Measurements from ENCODE around the gene NELFA.
"Not testable (repeated sequence)": the region's sequence is repeated elsewhere in the genome, so short reads cannot be mapped to it uniquely, and the experiment has no call there.

Gene NELFA

GRCh38 chr4:2041239-2042130 is 32.7 kb upstream of the NELFA start:
- peak; percentile 93 for DNase-seq (ENCODE audit: insufficient read length, low spot score)
- peak; percentile 66 for FAIRE-seq

DNA sequence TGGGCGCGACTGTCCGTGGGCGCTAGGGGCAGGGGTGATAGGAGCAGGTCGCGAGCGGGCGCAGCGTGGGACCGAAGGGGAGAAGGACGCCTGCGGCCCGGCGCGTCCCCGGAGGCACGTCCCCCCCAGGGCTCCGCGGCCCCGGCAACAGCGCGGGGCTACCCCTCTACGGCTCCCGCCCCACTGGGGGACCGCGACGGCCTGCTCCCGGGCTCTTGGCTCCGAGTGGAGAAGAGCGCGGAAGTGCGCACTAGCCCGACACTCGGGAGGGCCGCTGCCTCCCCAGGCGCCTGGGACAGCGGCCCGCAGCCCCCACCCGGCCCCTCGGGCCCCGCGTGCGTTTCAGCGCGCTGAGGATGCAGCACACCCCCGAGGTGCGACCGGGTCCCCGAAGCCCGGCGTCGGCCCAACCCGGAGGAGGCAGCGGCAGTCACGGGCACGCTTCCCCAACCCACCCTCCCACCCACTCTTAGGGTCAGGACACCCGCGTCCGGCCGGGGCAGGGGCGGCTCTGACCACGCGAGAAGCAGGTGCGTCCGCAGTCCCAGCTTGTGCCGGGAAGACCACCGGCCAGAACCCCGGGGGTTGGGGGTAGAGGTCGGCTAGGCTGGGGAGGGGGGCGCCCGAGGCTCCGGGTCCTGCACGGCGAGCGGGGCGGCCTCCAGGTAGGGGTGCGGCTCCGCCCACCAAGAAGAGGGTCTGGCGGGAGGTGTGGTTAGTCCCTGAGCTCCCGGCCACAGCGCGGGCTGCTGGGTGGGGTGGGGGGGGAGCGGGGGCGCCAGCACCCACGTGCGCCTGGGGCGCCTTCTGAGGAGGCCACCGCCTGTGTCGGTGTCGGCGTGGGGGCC is 31.8 kb upstream of the NELFA start:
- DNase-seq (ENCODE audit: insufficient read length, low spot score) (no peak), FAIRE-seq (no peak)

DNA sequence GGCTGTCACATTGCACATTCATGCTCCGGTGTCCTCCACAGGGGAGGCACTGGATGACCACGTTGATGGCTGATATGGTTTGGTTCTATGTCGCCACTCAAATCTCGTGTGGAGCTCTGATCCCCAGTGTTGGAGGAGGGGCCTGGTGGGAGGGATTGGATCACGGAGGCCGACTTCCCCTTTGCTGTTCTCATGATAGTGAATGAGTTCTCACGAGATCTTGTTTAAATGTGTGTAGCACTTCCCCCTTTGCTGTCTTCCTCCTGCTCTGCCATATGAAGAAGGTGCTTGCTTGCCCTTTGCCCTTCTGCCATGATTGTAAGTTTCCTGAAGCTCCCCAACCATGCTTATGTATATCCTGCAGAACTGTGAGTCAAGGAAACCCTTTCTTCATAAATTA is 28.1 kb upstream of the NELFA start:
- FAIRE-seq (no peak), DNase-seq (ENCODE audit: insufficient read length, low spot score) (no peak)

- no peak for FAIRE-seq
- DNase-seq (ENCODE audit: insufficient read length, low spot score): no peak
Measured at GRCh38 chr4:2036327-2036726, 27.6 kb upstream of the NELFA start.

GRCh38 chr4:2031161-2031560 is 22.4 kb upstream of the NELFA start:
- FAIRE-seq; DNase-seq (ENCODE audit: insufficient read length, low spot score): not testable (repeated sequence)

DNA sequence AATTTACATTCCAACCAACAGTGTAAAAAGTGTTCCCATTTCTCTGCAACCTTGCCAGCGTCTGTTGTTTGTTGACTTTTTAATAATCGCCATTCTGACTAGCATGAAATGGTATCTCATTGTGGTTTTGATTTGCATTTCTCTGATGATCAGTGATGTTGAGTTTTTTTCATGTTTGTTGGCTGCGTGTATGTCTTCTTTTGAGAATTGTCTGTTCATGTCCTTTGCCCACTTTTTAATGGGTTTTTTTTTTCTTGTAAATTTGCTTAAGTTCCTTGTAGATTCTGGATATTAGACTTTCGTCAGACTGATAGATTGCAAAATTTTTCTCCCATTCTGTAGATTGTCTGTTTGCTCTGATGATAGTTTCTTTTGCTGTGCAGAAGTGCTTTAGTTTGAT is 18.3 kb upstream of the NELFA start:
- FAIRE-seq; DNase-seq (ENCODE audit: insufficient read length, low spot score): not testable (repeated sequence)

GRCh38 chr4:2025817-2026216 is 17.0 kb upstream of the NELFA start:
- FAIRE-seq (no peak), DNase-seq (ENCODE audit: insufficient read length, low spot score) (no peak)

GRCh38 chr4:2024683-2025082 is 15.9 kb upstream of the NELFA start:
- no peak for FAIRE-seq
- DNase-seq (ENCODE audit: insufficient read length, low spot score): no peak

- DNase-seq (ENCODE audit: insufficient read length, low spot score); FAIRE-seq: not testable (repeated sequence)
Measured at GRCh38 chr4:2021358-2022018, 12.7 kb upstream of the NELFA start.

- no peak for FAIRE-seq
Measured at GRCh38 chr4:2015008-2015407, 6.2 kb upstream of the NELFA start.

DNA sequence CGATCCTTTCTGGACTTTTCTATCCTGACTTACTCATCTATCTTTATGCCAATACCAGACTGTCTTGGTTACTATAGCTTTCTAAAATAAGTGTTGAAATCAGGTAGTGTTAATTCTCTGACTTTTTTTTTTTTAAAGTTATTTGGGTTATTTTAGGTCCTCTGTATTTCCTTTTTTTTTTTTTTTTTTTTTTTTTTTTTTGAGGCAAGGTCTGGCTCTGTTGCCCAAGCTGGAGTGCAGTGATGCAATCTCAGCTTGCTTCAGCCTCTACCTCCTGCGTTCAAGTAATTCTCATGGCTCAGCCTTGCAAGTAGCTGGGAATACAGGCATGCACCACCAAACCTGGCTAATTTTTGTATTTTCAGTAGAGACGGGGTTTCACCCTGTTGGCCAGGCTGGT is 2.8 kb upstream of the NELFA start:
- FAIRE-seq: no peak
- DNase-seq (ENCODE audit: insufficient read length, low spot score): no peak

More at GRCh38 chr4:2015008-2015407, 6.2 kb upstream of the NELFA start:
- no peak for DNase-seq (ENCODE audit: insufficient read length, low spot score)

DNA sequence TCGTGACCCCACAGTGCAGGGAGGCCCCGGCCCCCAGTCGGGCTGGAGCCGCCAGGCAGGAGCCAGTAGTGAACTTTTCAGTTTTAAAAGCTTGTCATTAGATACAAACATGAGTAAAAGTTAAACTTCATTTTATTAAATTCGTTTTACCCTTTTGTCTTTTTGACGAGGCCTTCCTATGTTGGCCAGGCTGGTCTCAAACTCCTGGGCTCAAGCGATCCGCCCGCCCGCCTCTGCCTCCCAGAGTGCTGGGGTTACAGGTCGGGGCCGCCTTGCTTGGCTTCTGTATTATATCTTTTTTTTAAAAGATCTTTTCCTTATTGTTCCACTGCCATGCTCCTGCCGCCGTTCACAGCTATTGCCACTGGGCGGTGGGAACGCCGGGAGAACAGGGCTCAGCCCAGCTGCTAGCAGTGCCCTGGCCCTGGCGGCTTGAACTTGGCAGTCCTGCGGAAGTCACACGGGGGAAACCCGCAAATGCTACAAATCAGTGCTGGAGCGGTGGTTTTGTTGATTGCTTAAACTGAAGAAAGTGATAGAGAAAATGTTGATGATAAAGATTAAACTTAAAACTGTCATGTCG is 968 bp upstream of the NELFA start:
- peak; percentile 59 for DNase-seq (ENCODE audit: insufficient read length, low spot score)
- FAIRE-seq: no peak

GRCh38 chr4:2008671-2008920 is 178 bp downstream of the NELFA start:
- no peak for FAIRE-seq

DNA sequence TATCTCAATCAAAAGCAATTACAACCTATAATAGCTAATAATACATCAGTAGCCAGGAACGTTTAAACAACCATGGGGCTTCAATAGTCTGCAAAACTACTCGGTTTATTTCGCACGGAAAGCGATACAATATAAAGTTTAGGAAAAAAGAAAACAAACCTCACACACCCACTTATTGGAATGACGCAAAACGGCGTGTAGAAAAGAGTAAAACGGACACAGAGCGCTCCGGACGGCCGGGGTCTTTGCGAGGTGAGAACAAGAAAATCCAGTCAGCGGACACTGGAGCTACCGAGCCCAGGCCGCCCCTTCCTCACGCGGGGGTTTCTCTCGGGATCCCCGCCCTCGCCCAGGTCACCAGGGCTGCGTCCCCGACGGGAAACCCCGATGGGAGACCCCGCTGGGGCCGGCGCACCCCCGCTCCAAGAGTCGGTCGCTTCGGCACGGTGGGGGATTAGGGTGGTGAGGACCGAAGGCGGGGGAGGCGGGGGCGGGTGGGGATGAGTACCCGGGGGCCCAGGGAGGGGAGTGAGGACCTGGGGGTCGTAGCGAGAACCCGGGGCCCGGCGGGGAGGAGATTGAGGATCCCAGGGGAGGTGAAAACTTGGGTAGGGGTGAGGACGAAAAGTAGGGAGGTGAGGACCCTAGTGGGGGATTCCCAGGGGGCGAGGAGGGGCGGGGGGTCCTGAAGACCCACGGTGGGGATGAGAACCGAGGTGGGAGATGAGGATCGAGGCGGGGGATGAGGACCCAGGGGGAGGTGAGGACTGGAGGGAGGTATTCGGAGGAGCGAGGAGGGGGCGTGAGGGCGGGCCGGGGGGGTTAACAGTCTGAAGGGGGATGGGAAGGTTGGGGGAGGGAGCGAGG is 737 bp downstream of the NELFA start:
- DNase-seq (ENCODE audit: insufficient read length, low spot score) (no peak), FAIRE-seq (no peak)

More at GRCh38 chr4:2008671-2008920, 178 bp downstream of the NELFA start:
- no peak for DNase-seq (ENCODE audit: insufficient read length, low spot score)

DNA sequence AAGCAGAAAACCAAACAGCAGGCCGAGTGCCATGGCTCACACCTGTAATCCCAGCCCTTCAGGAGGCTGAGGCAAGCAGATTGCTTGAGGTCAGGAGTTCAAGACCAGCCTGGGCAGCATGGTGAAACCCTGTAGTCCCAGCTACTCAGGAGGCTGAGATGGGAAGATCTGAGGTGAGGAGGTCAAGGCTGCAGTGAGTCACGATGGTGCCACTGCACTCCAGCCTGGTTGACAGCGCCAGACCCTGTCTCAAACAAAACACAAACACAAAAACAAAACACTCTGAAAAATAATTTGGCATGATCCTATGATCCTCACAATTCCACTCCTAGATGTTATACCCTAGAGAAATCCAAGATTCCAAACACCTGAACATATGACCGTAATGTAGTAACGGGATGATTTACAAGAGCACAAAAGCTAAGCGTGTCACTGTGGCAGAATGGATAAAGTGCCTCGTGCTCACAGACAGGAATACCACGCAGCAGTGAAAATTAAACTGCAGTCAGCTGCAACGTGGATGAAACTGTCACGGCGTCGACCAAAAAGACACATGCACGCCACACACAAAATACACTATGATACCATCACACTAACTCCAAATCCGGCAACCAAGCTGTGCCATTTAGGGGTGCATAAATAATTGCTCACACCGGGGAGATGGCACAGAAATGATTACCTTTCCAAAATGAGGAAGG is 1.7 kb downstream of the NELFA start:
- DNase-seq (ENCODE audit: insufficient read length, low spot score): no peak
- FAIRE-seq: no peak

DNA sequence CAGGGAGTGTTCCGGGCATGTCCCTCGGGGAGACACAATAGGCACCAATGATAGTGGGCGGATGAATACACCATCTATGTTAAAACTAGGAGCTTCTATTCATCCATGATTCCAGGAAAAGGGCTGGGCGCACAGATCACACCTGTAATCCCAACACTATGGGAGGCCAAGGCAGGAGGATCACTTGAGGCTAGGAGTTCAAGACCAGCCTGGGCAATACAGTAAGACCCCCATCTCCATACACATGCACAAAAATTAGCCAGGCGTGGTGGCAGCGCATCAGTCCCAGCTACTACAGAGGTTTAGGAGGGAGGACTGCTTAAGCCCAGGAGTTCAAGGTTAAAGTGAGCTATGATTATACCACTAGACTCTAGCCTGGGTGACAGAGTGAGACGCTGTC is 2.4 kb downstream of the NELFA start:
- FAIRE-seq: no peak
- DNase-seq (ENCODE audit: insufficient read length, low spot score): no peak

DNA sequence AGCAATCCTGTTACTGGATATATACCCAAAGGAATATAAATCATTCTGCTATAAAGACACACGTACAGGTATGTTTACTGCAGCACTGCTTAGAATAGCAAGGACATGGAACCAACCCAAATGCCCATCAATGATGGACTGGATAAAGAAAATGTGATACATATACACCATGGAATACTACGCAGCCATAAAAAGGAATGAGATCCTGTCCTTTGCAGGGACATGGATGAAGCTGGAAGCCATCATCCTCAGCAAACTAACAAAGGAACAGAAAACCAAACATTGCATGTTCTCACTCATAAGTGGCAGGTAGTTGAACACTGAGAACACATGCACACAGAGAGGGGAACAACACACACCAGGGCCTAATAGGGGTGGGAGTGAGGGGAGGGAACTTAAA is 5.4 kb downstream of the NELFA start:
- DNase-seq (ENCODE audit: insufficient read length, low spot score); FAIRE-seq: not testable (repeated sequence)

GRCh38 chr4:1999308-1999707 is 9.5 kb downstream of the NELFA start:
- FAIRE-seq; DNase-seq (ENCODE audit: insufficient read length, low spot score): not testable (repeated sequence)

DNA sequence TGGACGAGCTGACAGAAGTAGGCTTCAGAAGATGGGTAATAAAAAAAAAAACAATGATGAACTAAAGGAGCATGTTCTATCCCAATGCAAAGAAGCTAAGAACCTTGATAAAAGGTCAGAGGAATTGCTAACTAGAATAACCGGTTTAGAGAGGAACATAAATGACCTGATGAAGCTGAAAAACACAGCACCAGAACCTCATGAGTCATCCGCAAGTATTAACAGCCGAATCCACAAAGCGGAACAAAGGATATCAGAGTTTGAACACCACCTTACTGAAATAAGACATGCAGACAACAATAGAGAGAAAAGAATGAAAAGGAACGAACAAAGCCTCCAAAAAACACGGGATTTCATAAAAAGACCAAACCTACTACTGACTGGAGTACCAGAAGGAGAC is 10.5 kb downstream of the NELFA start:
- FAIRE-seq (no peak), DNase-seq (ENCODE audit: insufficient read length, low spot score) (no peak)
